SK-N-SH (cell line): Measurements from ENCODE around the gene PNMA1. TPM values are rescaled to one million over a fixed set of nuclear protein-coding genes. Genes with fewer than 3 reads are reported as not detected.

ENCODE experiments used
- CTCF ChIA-PET: fragments of 300-600, 350-600 bp; formaldehyde crosslinking; extraction: SDS; loops from one replicate; lab custom pipeline; 2021; lab: Yijun Ruan, JAX
- POLR2A ChIA-PET: fragments of 350-600 bp; sonication (Branson Sonifier 250); formaldehyde crosslinking; extraction: SDS; loops from one replicate; lab custom pipeline; 2020; ENCODE audit warnings: antibody characterized with exemption, inconsistent platforms; lab: Yijun Ruan, JAX
- DNase-seq: peaks from one replicate; pipeline ENCODE4 v3.0.0; 2012
- H2AFZ ChIP-seq: fragments of 200-600 bp; sonication (generic); 2 replicates; pipeline ENCODE4 v1.8.1; 2016; ENCODE audit warnings: antibody characterized with exemption, mild to moderate bottlenecking, low read depth
- H3F3A ChIP-seq: fragments of 200-600 bp; sonication (generic); replicated peaks from 2 replicates; pipeline ENCODE3; 2016; ENCODE audit warnings: antibody characterized with exemption, mild to moderate bottlenecking; ENCODE audit not compliant: insufficient read depth
- H3K27ac ChIP-seq, 2 experiments: fragments of 200-500 bp in 1 of 2; fragments of 200-600 bp in 1 of 2; sonication (Bioruptor generic) in 1 of 2; sonication (generic), shearing (Covaris generic) in 1 of 2; 2 replicates each; pipeline versions ENCODE4 v1.5.1 to v1.6.1; 2014 to 2016; ENCODE audit warnings: low read depth in 2 of 2, inconsistent platforms in 1 of 2, low read length in 1 of 2, mild to moderate bottlenecking in 1 of 2, mixed read lengths in 1 of 2
- H3K27me3 ChIP-seq: fragments of 200-600 bp; sonication (generic), shearing (Covaris generic); 2 replicates; pipeline ENCODE4 v1.6.1; 2016; ENCODE audit warnings: mixed run types; ENCODE audit not compliant: insufficient read depth
- H3K36me3 ChIP-seq, 2 experiments: fragments of 200-500 bp in 1 of 2; fragments of 200-600 bp in 1 of 2; sonication (Bioruptor generic) in 1 of 2; sonication (generic) in 1 of 2; replicated peaks in 1 of 2; 2 replicates each; pipeline versions ENCODE3 to v1.5.1; 2014 to 2016; ENCODE audit warnings: low read length in 1 of 2, mild to moderate bottlenecking in 1 of 2; ENCODE audit not compliant: insufficient read depth in 2 of 2, control insufficient read depth in 1 of 2
- H3K4me1 ChIP-seq, 2 experiments: fragments of 200-500 bp in 1 of 2; fragments of 200-600 bp in 1 of 2; sonication (Bioruptor generic) in 1 of 2; sonication (generic), shearing (Covaris generic) in 1 of 2; 2 replicates each; pipeline versions ENCODE4 v1.5.1 to v1.6.1; 2014 to 2016; ENCODE audit warnings: low read depth in 1 of 2, low read length in 1 of 2, mixed run types in 1 of 2; ENCODE audit not compliant: insufficient read depth in 2 of 2, control insufficient read depth in 1 of 2
- H3K4me2 ChIP-seq: fragments of 200-600 bp; sonication (generic), shearing (Covaris generic); 2 replicates; pipeline ENCODE4 v1.6.1; 2017; ENCODE audit warnings: mixed run types
- H3K4me3 ChIP-seq, 2 experiments: fragments of 200-500 bp in 1 of 2; fragments of 200-600 bp in 1 of 2; sonication (Bioruptor generic) in 1 of 2; sonication (generic), shearing (Covaris generic) in 1 of 2; 2 replicates each; pipeline versions ENCODE4 v1.5.1 to v1.8.1; 2014 to 2016; ENCODE audit warnings: low read depth in 2 of 2, inconsistent platforms in 1 of 2, low read length in 1 of 2, mild to moderate bottlenecking in 1 of 2, mixed read lengths in 1 of 2, moderate library complexity in 1 of 2
- H3K79me2 ChIP-seq: fragments of 200-600 bp; sonication (generic); 2 replicates; pipeline ENCODE4 v1.8.1; 2017; ENCODE audit warnings: mild to moderate bottlenecking; ENCODE audit not compliant: insufficient read depth
- H3K9ac ChIP-seq: fragments of 200-600 bp; sonication (generic); 2 replicates; pipeline ENCODE4 v1.6.1; 2017; ENCODE audit warnings: mixed run types
- H3K9me2 ChIP-seq: fragments of 200-600 bp; sonication (generic); 2 replicates; pipeline ENCODE4 v1.6.1; 2017; ENCODE audit warnings: mixed run types
- H3K9me3 ChIP-seq: fragments of 200-600 bp; sonication (generic); 2 replicates; pipeline ENCODE4 v1.6.1; 2017; ENCODE audit warnings: mixed run types, mild to moderate bottlenecking, moderate library complexity
- H4K20me1 ChIP-seq: fragments of 200-600 bp; sonication (generic); 2 replicates; pipeline ENCODE4 v1.6.1; 2017; ENCODE audit warnings: mild to moderate bottlenecking, mixed run types; ENCODE audit not compliant: insufficient read depth
- EP300 ChIP-seq, 2 experiments: IDR thresholded peaks; 2 replicates each; pipeline versions ENCODE4 v1.4.0 to v1.6.1; 2012; ENCODE audit warnings: borderline replicate concordance in 1 of 2, low read depth in 1 of 2, low read length in 1 of 2
- FOSL2 ChIP-seq: IDR thresholded peaks from 2 replicates; pipeline ENCODE4 v1.4.0; 2012; ENCODE audit warnings: low read depth, mild to moderate bottlenecking, moderate library complexity, borderline replicate concordance
- FOXJ3 ChIP-seq: sonication (generic); formaldehyde crosslinking; IDR thresholded peaks from 2 replicates; pipeline ENCODE4 v1.5.1; 2020; ENCODE audit warnings: mild to moderate bottlenecking, missing genetic modification reagents
- JUND ChIP-seq: IDR thresholded peaks from 2 replicates; pipeline ENCODE4 v1.4.0; 2012
- MAX ChIP-seq: IDR thresholded peaks from 2 replicates; pipeline ENCODE4 v1.4.0; 2012; ENCODE audit warnings: low read depth
- MXI1 ChIP-seq: IDR thresholded peaks from 2 replicates; pipeline ENCODE4 v1.6.1; 2012; ENCODE audit warnings: mild to moderate bottlenecking, low read depth, low read length, improper control_type of control experiment
- POLR2AphosphoS5 ChIP-seq: IDR thresholded peaks from 2 replicates; pipeline ENCODE4 v1.6.1; 2012; ENCODE audit warnings: low read depth, low read length
- REST ChIP-seq: IDR thresholded peaks from 2 replicates; pipeline ENCODE4 v1.6.1; 2012; ENCODE audit warnings: mild to moderate bottlenecking, low read depth, low read length, moderate library complexity
- TEAD4 ChIP-seq: IDR thresholded peaks from 2 replicates; pipeline ENCODE4 v1.4.0; 2012; ENCODE audit warnings: mild to moderate bottlenecking, borderline replicate concordance; ENCODE audit not compliant: insufficient read depth
- YY1 ChIP-seq: IDR thresholded peaks from 2 replicates; pipeline ENCODE4 v1.4.0; 2012; ENCODE audit warnings: low read depth, mild to moderate bottlenecking
- ZBTB33 ChIP-seq: IDR thresholded peaks from 2 replicates; pipeline ENCODE4 v1.4.0; 2012; ENCODE audit warnings: low read depth, borderline replicate concordance
- WGBS: methylation state at CpG from one replicate; pipeline ENCODE4 v1.1.6; 2017; ENCODE audit warnings: low lambda C conversion rate; 5-methylcytosine and 5-hydroxymethylcytosine counted together
- polyA plus RNA-seq, 3 experiments: library from polyadenylated mRNA; depleted of rRNA; stranded (reverse); fragments of >200 nt; gene quantifications; 2 replicates each; pipeline ENCODE4 v1.2.3, GENCODE V29; 2012

Gene PNMA1
- polyA plus RNA-seq, 1 of the 3 experiments (the other 2 are of a cell fraction) = 31.5 TPM

- no peaks in the 10 kb centered on the region for H3K9me3 ChIP-seq
- POLR2A ChIA-PET = interaction anchor here (1.1 kb wide), 1 partner anchor 18 kb away, joined by 3 read pairs; no protein-coding TSS in a partner anchor
- CTCF ChIA-PET = interaction anchor here (0.7 to 4.0 kb wide), 6 partner anchors 8 to 101 kb away, joined by 3 to 20 read pairs (median 7); no protein-coding TSS in a partner anchor
Measured at GRCh38 chr14:73741386-73741875, 27.2 kb upstream of the PNMA1 start.

GRCh38 chr14:73740618-73741326, 26.6 kb upstream of the PNMA1 start:
- ChIA-PET CTCF (interaction anchor here (1.3 to 4.0 kb wide), 5 partner anchors 9 to 17 kb away, joined by 6 to 20 read pairs (median 8); no protein-coding TSS in a partner anchor), POLR2A (interaction anchor here (1.1 kb wide), 1 partner anchor 19 kb away, joined by 3 read pairs; no protein-coding TSS in a partner anchor)
- Histone ChIP-seq H3K9me2 (no peaks in the 10 kb centered on the region), H3K9me3 (no peaks in the 10 kb centered on the region), H3K27me3 (no peaks in the 10 kb centered on the region), H3K27ac (peak overlapping the region in 1 of 2 experiments; percentile 9; a peak in 2 of 4 replicates), H3K4me2 (peak overlapping the region; percentile 60), H3K36me3 (peaks cover 0 to 9% of the 10 kb centered on the region in 2 experiments), H3F3A (no peaks in the 10 kb centered on the region), H3K4me3 (no peak overlapping the region), H4K20me1 (peaks cover 61% of the 10 kb centered on the region), H2AFZ (no peak overlapping the region), H3K9ac (no peak overlapping the region), H3K79me2 (peaks cover 66% of the 10 kb centered on the region), H3K4me1 (peaks cover 21 to 61% of the 10 kb centered on the region in 2 experiments; a peak in 3 of 4 replicates)
- TF ChIP-seq YY1 (no peak), TEAD4 (no peak), MAX (no peak), FOXJ3 (no peak)
- peak; percentile 37 for DNase-seq
- 77% methylated on average over 4 of the region's 9 CpGs for whole genome bisulfite sequencing

More at GRCh38 chr14:73741386-73741875, 27.2 kb upstream of the PNMA1 start:
- WGBS = 60% methylated on average over 11 of the region's 12 CpGs
- H3K27me3 ChIP-seq = no peaks in the 10 kb centered on the region
- no peaks in the 10 kb centered on the region for H3F3A ChIP-seq
- no peaks in the 10 kb centered on the region for H3K9me2 ChIP-seq
- H3K4me3 ChIP-seq = no peak overlapping the region
- H3K27ac ChIP-seq = peak overlapping the region; percentile 9 to 20; a peak in 3 of 4 replicates
- H2AFZ ChIP-seq = no peak overlapping the region
- H4K20me1 ChIP-seq = peaks cover 67% of the 10 kb centered on the region
- peak overlapping the region; percentile 23; the same call in 1 of the 2 replicates for H3K9ac ChIP-seq
- H3K79me2 ChIP-seq = peaks cover 73% of the 10 kb centered on the region
- peaks cover 0 to 9% of the 10 kb centered on the region in 2 experiments for H3K36me3 ChIP-seq
- H3K4me1 ChIP-seq = peaks cover 28 to 67% of the 10 kb centered on the region in 2 experiments; a peak in 3 of 4 replicates
- TF ChIP-seq FOXJ3 (no peak), FOSL2 (peak; percentile 68; the same call in 1 of the 2 replicates), JUND (peak; percentile 27; the same call in 1 of the 2 replicates)
- DNase-seq = peak; percentile 58
- H3K4me2 ChIP-seq = peak overlapping the region; percentile 60

- peaks cover 59% of the 10 kb centered on the region for H3K79me2 ChIP-seq
- H3K9ac ChIP-seq = no peak overlapping the region
- no peak for TF ChIP-seq JUND
- no peak for TF ChIP-seq FOSL2
- TF ChIP-seq ZBTB33 = no peak
- no peak for TF ChIP-seq MXI1
- TF ChIP-seq REST = no peak
- TF ChIP-seq EP300 (IDR thresholded peaks at IDR 0.05; ENCODE audit: borderline replicate concordance in 1 of 2, low read depth in 1 of 2, low read length in 1 of 2) = no peak
- no peak for TF ChIP-seq POLR2AphosphoS5
Measured at GRCh38 chr14:73739899-73740617, 25.9 kb upstream of the PNMA1 start.

More at GRCh38 chr14:73739899-73740617, 25.9 kb upstream of the PNMA1 start:
- Histone ChIP-seq H3K27ac (no peak overlapping the region; a peak in 1 of 4 replicates), H2AFZ (no peak overlapping the region), H3K9me2 (no peaks in the 10 kb centered on the region), H3K9me3 (no peaks in the 10 kb centered on the region), H3F3A (peaks cover 5% of the 10 kb centered on the region), H3K36me3 (peaks cover 5 to 11% of the 10 kb centered on the region in 2 experiments), H3K4me3 (no peak overlapping the region), H3K4me2 (no peak overlapping the region), H3K27me3 (no peaks in the 10 kb centered on the region), H3K4me1 (peaks cover 18 to 54% of the 10 kb centered on the region in 2 experiments; a peak in 3 of 4 replicates), H4K20me1 (peaks cover 54% of the 10 kb centered on the region)
- DNase-seq = no peak
- POLR2A ChIA-PET = interaction anchor here (1.1 kb wide), 1 partner anchor 19 kb away, joined by 3 read pairs; no protein-coding TSS in a partner anchor
- CTCF ChIA-PET = interaction anchor here (1.3 to 4.0 kb wide), 4 partner anchors 10 to 58 kb away, joined by 3 to 20 read pairs (median 7); no protein-coding TSS in a partner anchor
- 82% methylated on average over 7 of the region's 12 CpGs for WGBS
